GM18873 (cell line): Measurements from ENCODE around the gene RFX1.

Source experiments
- ATAC-seq: cut with Tn5 transposase; IDR thresholded peaks from one replicate; pipeline ENCODE4 v1.9.1; 2021; ENCODE audit warnings: mild to moderate bottlenecking, moderate library complexity, moderate number of reproducible peaks; ENCODE audit not compliant: unreplicated experiment, low FRiP score

RFX1 gene

DNA sequence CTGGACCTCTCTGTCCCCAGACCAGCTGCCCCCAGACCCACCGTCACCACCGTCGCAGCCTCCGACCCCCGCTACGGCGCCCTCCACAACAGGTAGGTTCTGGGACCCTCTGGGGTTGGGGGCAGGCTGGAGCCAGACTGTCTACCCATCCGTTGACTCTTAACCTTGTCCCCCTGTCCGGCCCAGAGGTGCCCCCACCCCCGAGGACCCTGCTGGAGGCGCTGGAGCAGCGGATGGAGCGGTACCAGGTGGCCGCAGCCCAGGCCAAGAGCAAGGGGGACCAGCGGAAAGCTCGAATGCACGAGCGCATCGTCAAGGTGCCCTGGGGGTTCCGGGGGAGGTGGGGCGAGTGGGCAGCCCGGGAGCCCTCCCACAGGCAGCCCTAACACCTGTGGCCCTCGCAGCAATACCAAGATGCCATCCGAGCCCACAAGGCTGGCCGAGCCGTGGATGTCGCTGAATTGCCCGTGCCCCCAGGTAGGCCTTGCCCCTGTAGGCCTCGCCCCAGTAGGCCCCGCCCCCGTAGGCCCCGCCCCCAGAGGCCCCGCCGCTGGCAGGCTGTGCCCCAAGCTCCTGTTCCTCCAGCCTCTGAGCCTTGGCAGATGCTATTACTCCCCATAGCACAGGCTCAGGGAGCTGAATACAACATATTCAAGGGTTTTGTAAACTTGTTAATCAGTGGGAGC, 87.3 kb downstream of the RFX1 start:
- no peak for ATAC-seq

DNA sequence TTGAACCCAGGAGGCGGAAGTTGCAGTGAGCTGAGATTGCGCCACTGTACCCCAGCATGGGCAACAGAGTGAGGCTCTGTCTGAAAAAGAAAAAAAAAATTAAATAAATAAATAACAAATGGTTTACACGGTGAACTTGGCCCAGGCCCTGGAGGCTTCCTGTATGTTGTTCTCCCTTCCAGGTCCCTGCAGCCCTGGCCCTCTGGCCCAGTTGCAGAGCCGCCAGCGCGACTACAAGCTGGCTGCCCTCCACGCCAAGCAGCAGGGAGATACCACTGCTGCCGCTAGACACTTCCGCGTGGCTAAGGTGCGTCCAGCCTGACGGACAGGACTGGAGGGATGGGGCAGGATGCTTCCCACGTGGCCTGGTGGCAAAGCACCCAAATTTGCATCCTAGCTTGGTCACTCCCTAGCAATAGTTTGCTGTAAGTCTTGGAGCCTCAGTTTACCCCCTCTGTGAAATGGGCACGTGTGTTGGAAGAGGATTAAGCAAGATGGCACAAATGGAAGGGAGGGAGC, 88.2 kb downstream of the RFX1 start:
- no peak for ATAC-seq

DNA sequence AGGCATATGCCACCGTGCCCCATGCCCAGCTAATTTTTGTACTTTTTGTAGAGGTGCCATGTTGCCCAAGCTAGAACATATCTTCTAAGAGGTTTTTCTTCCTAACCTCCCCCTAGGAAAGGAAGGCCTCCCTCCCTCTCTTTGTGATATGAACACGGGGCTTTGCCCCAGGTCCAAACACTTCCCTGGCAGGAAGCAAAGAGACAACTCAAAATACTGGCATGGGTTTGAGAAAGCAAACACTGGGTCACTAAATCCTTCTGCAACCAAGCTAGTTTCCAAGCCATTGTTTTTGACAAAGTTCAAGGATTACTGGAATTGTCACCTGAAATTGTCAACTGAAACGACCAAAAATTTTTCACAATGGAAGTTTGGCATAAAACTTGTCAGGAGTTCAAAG, 91.3 kb downstream of the RFX1 start:
- ATAC-seq, result no peak

DNA sequence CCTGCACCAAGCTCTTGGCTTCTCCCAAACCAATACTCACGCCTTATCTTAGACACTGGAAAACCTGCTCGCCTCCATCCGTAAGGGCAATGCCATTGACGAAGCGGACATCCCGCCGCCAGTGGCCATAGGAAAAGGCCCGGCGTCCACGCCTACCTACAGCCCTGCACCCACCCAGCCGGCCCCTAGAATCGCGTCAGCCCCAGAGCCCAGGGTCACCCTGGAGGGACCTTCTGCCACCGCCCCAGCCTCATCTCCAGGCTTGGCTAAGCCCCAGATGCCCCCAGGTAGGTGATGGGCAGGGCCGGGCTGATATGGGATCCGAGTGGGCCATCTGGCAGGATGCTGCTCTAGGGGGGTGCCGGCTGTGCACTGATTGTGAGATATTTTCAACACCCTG, 92.8 kb downstream of the RFX1 start:
- ATAC-seq, result no peak
